ENCODE results near the gene CUEDC1. TPM values are rescaled to one million over a fixed set of nuclear protein-coding genes. Genes with fewer than 3 reads are reported as not detected.

Gene CUEDC1
- total and polyA plus RNA-seq, 2 of the 4 experiments (the other 2 are of a cell fraction): 4.1 to 21.2 TPM

DNA sequence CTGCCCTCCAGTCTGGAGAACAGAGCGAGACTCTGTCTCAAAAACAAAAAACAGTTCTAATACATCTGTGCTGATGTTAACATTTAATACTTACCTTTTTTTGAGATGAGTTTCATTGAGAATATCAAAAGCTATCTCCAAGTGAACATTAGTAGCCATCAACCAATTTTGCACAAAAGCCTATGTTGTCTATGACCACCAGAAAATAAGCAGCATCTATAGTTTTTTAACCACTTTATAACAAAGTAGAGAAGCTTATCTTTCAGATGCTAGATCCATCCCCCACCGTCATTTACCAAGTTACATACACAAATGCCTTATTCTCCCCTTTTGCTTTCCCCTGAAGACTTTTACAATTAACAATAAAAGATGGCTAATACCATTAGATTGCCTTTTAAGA lies 47.8 kb upstream of the CUEDC1 start:
- peaks cover 65% of the 10 kb centered on the region for H4K20me1 ChIP-seq (ENCODE audit: insufficient read depth, low read length)
- POLR2A ChIA-PET (ENCODE audit: unreplicated experiment): no interaction called here
- no TSS peak for BruUV-seq (replicated peaks)

More for the DNA sequence above, 47.8 kb upstream of the CUEDC1 start:
- Histone ChIP-seq H3K9ac (ENCODE audit: low read depth, low read length) (no peak overlapping the region), H2AFZ (replicated peaks; ENCODE audit: low read length, poor library complexity) (no peak overlapping the region), H2BK5ac (ENCODE audit: low read depth, low read length, poor library complexity, severe bottlenecking) (no peak overlapping the region), H3K27ac (ENCODE audit: insufficient read depth, low read length) (no peak overlapping the region), H4K8ac (ENCODE audit: low read depth in 2 of 2, low read length in 2 of 2) (no peak overlapping the region), H3K79me1 (ENCODE audit: low read depth in 1 of 2, low read length in 2 of 2) (peaks cover 4 to 34% of the 10 kb centered on the region in 2 experiments; a peak in 3 of 4 replicates), H3K56ac (ENCODE audit: extremely low read depth, insufficient read depth, low read length) (no peak overlapping the region), H3K14ac (replicated peaks; ENCODE audit: low read depth, low read length) (no peak overlapping the region), H3K4me2 (ENCODE audit: low read depth, low read length) (no peak overlapping the region), H3K9me3 (ENCODE audit: control insufficient read depth, insufficient read depth, low read length) (no peaks in the 10 kb centered on the region), H3K4me1 (ENCODE audit: control insufficient read depth, insufficient read depth, low read length) (0 out of 2 replicates have a peak, but pooled peaks cover 2% of the 10 kb centered on the region), H2BK120ac (ENCODE audit: low read depth, low read length) (no peak overlapping the region), H2AK9ac (replicated peaks; ENCODE audit: low read depth, low read length, poor library complexity) (no peak overlapping the region), H3K4ac (ENCODE audit: low read depth, low read length) (no peak overlapping the region), H3K27me3 (ENCODE audit: control insufficient read depth, insufficient read depth, low read length) (no peaks in the 10 kb centered on the region), H3K9me1 (ENCODE audit: insufficient read depth, low read length) (no peaks in the 10 kb centered on the region), H3K4me3 (ENCODE audit: insufficient read depth, low read depth, low read length) (no peak overlapping the region), H3K36me3 (ENCODE audit: control insufficient read depth, insufficient read depth, low read length) (peaks cover 22% of the 10 kb centered on the region), H2AK5ac (ENCODE audit: low read depth, low read length) (no peak overlapping the region), H2BK15ac (ENCODE audit: low read depth, low read length) (no peak overlapping the region), H3K23ac (ENCODE audit: low read depth, low read length) (no peak overlapping the region), H4K5ac (ENCODE audit: low read depth, low read length) (no peak overlapping the region), H2BK20ac (ENCODE audit: low read depth, low read length) (no peak overlapping the region), H4K91ac (ENCODE audit: insufficient read depth, low read depth, low read length) (no peak overlapping the region), H3K18ac (ENCODE audit: low read depth, low read length) (no peak overlapping the region)
- intact Hi-C loops (cut with micrococcal nuclease): no loop called here
- TF ChIP-seq CEBPB (IDR thresholded peaks at IDR 0.05; ENCODE audit: low read depth, low read length): no peak
- TF ChIP-seq MXI1 (IDR thresholded peaks at IDR 0.05; ENCODE audit: borderline replicate concordance, low read depth, low read length): no peak
- TF ChIP-seq MAZ (IDR thresholded peaks at IDR 0.05; ENCODE audit: borderline replicate concordance, low read depth, low read length): no peak
- no peak for TF ChIP-seq CHD1 (IDR thresholded peaks at IDR 0.05; ENCODE audit: low read depth, low read length)
- TF ChIP-seq, protein P1, sequence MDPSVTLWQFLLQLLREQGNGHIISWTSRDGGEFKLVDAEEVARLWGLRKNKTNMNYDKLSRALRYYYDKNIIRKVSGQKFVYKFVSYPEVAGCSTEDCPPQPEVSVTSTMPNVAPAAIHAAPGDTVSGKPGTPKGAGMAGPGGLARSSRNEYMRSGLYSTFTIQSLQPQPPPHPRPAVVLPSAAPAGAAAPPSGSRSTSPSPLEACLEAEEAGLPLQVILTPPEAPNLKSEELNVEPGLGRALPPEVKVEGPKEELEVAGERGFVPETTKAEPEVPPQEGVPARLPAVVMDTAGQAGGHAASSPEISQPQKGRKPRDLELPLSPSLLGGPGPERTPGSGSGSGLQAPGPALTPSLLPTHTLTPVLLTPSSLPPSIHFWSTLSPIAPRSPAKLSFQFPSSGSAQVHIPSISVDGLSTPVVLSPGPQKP (IDR thresholded peaks at IDR 0.05; ENCODE audit: borderline replicate concordance, low read depth, low read length): no peak
- no peak for TF ChIP-seq SMC3 (IDR thresholded peaks at IDR 0.05; ENCODE audit: low read depth, low read length)
- TF ChIP-seq, protein P2, sequence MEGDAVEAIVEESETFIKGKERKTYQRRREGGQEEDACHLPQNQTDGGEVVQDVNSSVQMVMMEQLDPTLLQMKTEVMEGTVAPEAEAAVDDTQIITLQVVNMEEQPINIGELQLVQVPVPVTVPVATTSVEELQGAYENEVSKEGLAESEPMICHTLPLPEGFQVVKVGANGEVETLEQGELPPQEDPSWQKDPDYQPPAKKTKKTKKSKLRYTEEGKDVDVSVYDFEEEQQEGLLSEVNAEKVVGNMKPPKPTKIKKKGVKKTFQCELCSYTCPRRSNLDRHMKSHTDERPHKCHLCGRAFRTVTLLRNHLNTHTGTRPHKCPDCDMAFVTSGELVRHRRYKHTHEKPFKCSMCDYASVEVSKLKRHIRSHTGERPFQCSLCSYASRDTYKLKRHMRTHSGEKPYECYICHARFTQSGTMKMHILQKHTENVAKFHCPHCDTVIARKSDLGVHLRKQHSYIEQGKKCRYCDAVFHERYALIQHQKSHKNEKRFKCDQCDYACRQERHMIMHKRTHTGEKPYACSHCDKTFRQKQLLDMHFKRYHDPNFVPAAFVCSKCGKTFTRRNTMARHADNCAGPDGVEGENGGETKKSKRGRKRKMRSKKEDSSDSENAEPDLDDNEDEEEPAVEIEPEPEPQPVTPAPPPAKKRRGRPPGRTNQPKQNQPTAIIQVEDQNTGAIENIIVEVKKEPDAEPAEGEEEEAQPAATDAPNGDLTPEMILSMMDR (conservative IDR thresholded peaks at IDR 0.05; ENCODE audit: low read depth, low read length): no peak
- 100% methylated on average over 1 of the region's 2 CpGs; no CpG with 5 or more reads in 1 of the 2 experiments for WGBS, 2 experiments (ENCODE audit: extremely low coverage in 2 of 2, insufficient read length in 1 of 2)
- DNase-seq: no peak
- ATAC-seq (ENCODE audit: low read depth): no peak
- dilution Hi-C loops (cut with HindIII; ENCODE audit: low sequenced_read_pairs, unreplicated experiment): no loop called here
- in situ Hi-C loops (cut with MboI; ENCODE audit: low sequenced_read_pairs): loop anchor here (10.0 kb wide), 2 partner anchors 112 to 878 kb away; no protein-coding TSS in a partner anchor
- CTCF ChIA-PET: no interaction called here

Measured in IMR-90 (cell line).